AG04449 (cell line): ENCODE results near the gene OR13C3.

Experiments
- CTCF ChIA-PET: fragments of 350-600 bp; formaldehyde crosslinking; extraction: SDS; loops from one replicate; lab custom pipeline; 2021; ENCODE audit warnings: antibody characterized with exemption; lab: Yijun Ruan, JAX
- POLR2A ChIA-PET: fragments of 400-600, 350-600 bp; formaldehyde crosslinking; extraction: SDS; loops from one replicate; lab custom pipeline; 2020; ENCODE audit warnings: antibody characterized with exemption, inconsistent platforms; lab: Yijun Ruan, JAX
- DNase-seq: peaks from one replicate; pipeline ENCODE4 v3.0.0-alpha.2; 2010; ENCODE audit warnings: low read depth, low spot score
- H3K4me3 ChIP-seq: 2 replicates; pipeline ENCODE4 v1.5.1; 2011; ENCODE audit warnings: low read depth, mild to moderate bottlenecking, control low read depth, low read length
- CTCF ChIP-seq: IDR thresholded peaks from one replicate; pipeline ENCODE4 v1.5.1; 2011; ENCODE audit warnings: mild to moderate bottlenecking, moderate library complexity, low read length, control low read depth, inconsistent platforms; ENCODE audit not compliant: insufficient read depth; ENCODE audit errors: missing control alignments

The OR13C3 gene

GRCh38 chr9:104564358-104564757 is 27.7 kb upstream of the OR13C3 start:
- ChIA-PET CTCF (no interaction called here), POLR2A (no interaction called here)
- H3K4me3 ChIP-seq, result no peak overlapping the region
- no peak for DNase-seq
- no peak for TF ChIP-seq CTCF

- CTCF ChIA-PET, result no interaction called here
- no peak for TF ChIP-seq CTCF
- no peak overlapping the region for H3K4me3 ChIP-seq
- DNase-seq, result no peak
- POLR2A ChIA-PET, result no interaction called here
Observed at GRCh38 chr9:104556830-104557634, 20.4 kb upstream of the OR13C3 start.

GRCh38 chr9:104555521-104555920 is 18.9 kb upstream of the OR13C3 start:
- no peak for DNase-seq
- POLR2A ChIA-PET, result no interaction called here
- no peak for TF ChIP-seq CTCF

GRCh38 chr9:104553261-104553660 is 16.6 kb upstream of the OR13C3 start:
- no peak overlapping the region for H3K4me3 ChIP-seq
- ChIA-PET CTCF (no interaction called here), POLR2A (no interaction called here)
- DNase-seq, result no peak
- no peak for TF ChIP-seq CTCF

More at GRCh38 chr9:104555521-104555920, 18.9 kb upstream of the OR13C3 start:
- H3K4me3 ChIP-seq, result no peak overlapping the region
- CTCF ChIA-PET, result no interaction called here

- POLR2A ChIA-PET, result no interaction called here
- no peak for TF ChIP-seq CTCF
Observed at GRCh38 chr9:104544644-104545043, 8.0 kb upstream of the OR13C3 start.

GRCh38 chr9:104539275-104539674 is 2.6 kb upstream of the OR13C3 start:
- POLR2A ChIA-PET, result no interaction called here
- CTCF ChIA-PET, result no interaction called here
- H3K4me3 ChIP-seq, result no peak overlapping the region
- no peak for TF ChIP-seq CTCF
- DNase-seq, result no peak

More at GRCh38 chr9:104544644-104545043, 8.0 kb upstream of the OR13C3 start:
- no peak for DNase-seq
- no peak overlapping the region for H3K4me3 ChIP-seq
- CTCF ChIA-PET, result no interaction called here
